Measurements from ENCODE around the gene GPSM1. TPM values are rescaled to one million over a fixed set of nuclear protein-coding genes. Genes with fewer than 3 reads are reported as not detected.
"Not testable (repeated sequence)": the region's sequence is repeated elsewhere in the genome, so short reads cannot be mapped to it uniquely, and the experiment has no call there.

The GPSM1 gene
- total RNA-seq, 1 donor from 2014 or later = 6.2 TPM

GRCh38 chr9:136348691-136349090 is 21.4 kb downstream of the GPSM1 start:
- no peak overlapping the region for H3K27ac ChIP-seq
- no peak for DNase-seq (ENCODE audit: low spot score)
- H3K4me1 ChIP-seq = peaks cover 12% of the 10 kb centered on the region
- peaks cover 11% of the 10 kb centered on the region for H3F3A ChIP-seq (ENCODE audit: low read depth)
- H3K79me2 ChIP-seq (ENCODE audit: low read depth) = no peaks in the 10 kb centered on the region
- no peaks in the 10 kb centered on the region for H4K20me1 ChIP-seq (ENCODE audit: low read depth)
- H3K9me3 ChIP-seq (ENCODE audit: low read depth) = no peaks in the 10 kb centered on the region
- no peak overlapping the region for H3K4me3 ChIP-seq
- no peak overlapping the region for H3K4me2 ChIP-seq
- no peaks in the 10 kb centered on the region for H3K36me3 ChIP-seq
- no peaks in the 10 kb centered on the region for H3K36me3 Mint-ChIP-seq
- H3K27me3 ChIP-seq = no peaks in the 10 kb centered on the region
- H3K4me3 Mint-ChIP-seq = no peak overlapping the region
- no peak overlapping the region for H2AFZ ChIP-seq (replicated peaks)
- no peaks in the 10 kb centered on the region for H3K9me3 Mint-ChIP-seq
- peaks cover 4% of the 10 kb centered on the region for H3K27me3 Mint-ChIP-seq (ENCODE audit: insufficient read depth, low read depth)
- TF ChIP-seq CTCF (IDR thresholded peaks at IDR 0.05) (no peak), EZH2phosphoT487 (IDR thresholded peaks at IDR 0.05) (no peak), EZH2 (IDR thresholded peaks at IDR 0.05) (no peak)
- H3K4me1 Mint-ChIP-seq = peaks cover 3% of the 10 kb centered on the region
- no peak overlapping the region for H3K9ac ChIP-seq
- H3K27ac Mint-ChIP-seq = peak overlapping the region; percentile 53

- H3K9me3 ChIP-seq (ENCODE audit: low read depth) = no peaks in the 10 kb centered on the region
- no peak overlapping the region for H3K4me3 ChIP-seq
- H3K4me2 ChIP-seq = no peak overlapping the region
- no peak overlapping the region for H3K27ac ChIP-seq
- Mint-ChIP-seq H3K27ac (no peak overlapping the region), H3K36me3 (no peaks in the 10 kb centered on the region), H3K9me3 (no peaks in the 10 kb centered on the region), H3K4me1 (peaks cover 3% of the 10 kb centered on the region), H3K27me3 (ENCODE audit: insufficient read depth, low read depth) (peaks cover 4% of the 10 kb centered on the region), H3K4me3 (no peak overlapping the region)
- no peak overlapping the region for H2AFZ ChIP-seq (replicated peaks)
- peaks cover 9% of the 10 kb centered on the region for H3F3A ChIP-seq (ENCODE audit: low read depth)
- H3K9ac ChIP-seq = no peak overlapping the region
- H3K4me1 ChIP-seq = peaks cover 12% of the 10 kb centered on the region
- no peaks in the 10 kb centered on the region for H3K27me3 ChIP-seq
- no peak for DNase-seq (ENCODE audit: low spot score)
- H3K79me2 ChIP-seq (ENCODE audit: low read depth) = no peaks in the 10 kb centered on the region
- TF ChIP-seq CTCF (IDR thresholded peaks at IDR 0.05) = no peak
- TF ChIP-seq EZH2phosphoT487 (IDR thresholded peaks at IDR 0.05) = no peak
- TF ChIP-seq EZH2 (IDR thresholded peaks at IDR 0.05) = no peak
- no peaks in the 10 kb centered on the region for H4K20me1 ChIP-seq (ENCODE audit: low read depth)
- H3K36me3 ChIP-seq = no peaks in the 10 kb centered on the region
Measured at GRCh38 chr9:136349546-136349945, 22.2 kb downstream of the GPSM1 start.

GRCh38 chr9:136351252-136351800 is 24.0 kb downstream of the GPSM1 start:
- DNase-seq (ENCODE audit: low spot score) = no peak
- Histone ChIP-seq H3K4me1 (peaks cover 3% of the 10 kb centered on the region), H3K4me3 (no peak overlapping the region), H3K79me2 (ENCODE audit: low read depth) (no peaks in the 10 kb centered on the region), H3K36me3 (no peaks in the 10 kb centered on the region), H3K27ac (no peak overlapping the region), H3K9me3 (ENCODE audit: low read depth) (no peaks in the 10 kb centered on the region), H3F3A (ENCODE audit: low read depth) (peaks cover 1% of the 10 kb centered on the region), H3K4me2 (no peak overlapping the region), H3K27me3 (no peaks in the 10 kb centered on the region), H3K9ac (no peak overlapping the region), H2AFZ (replicated peaks) (no peak overlapping the region), H4K20me1 (ENCODE audit: low read depth) (no peaks in the 10 kb centered on the region)
- H3K27me3 Mint-ChIP-seq (ENCODE audit: insufficient read depth, low read depth) = no peaks in the 10 kb centered on the region
- no peaks in the 10 kb centered on the region for H3K4me1 Mint-ChIP-seq
- no peak for TF ChIP-seq EZH2 (IDR thresholded peaks at IDR 0.05)
- TF ChIP-seq EZH2phosphoT487 (IDR thresholded peaks at IDR 0.05) = no peak
- no peak for TF ChIP-seq CTCF (IDR thresholded peaks at IDR 0.05)
- no peak overlapping the region for H3K4me3 Mint-ChIP-seq
- no peaks in the 10 kb centered on the region for H3K9me3 Mint-ChIP-seq
- H3K27ac Mint-ChIP-seq = no peak overlapping the region
- H3K36me3 Mint-ChIP-seq = no peaks in the 10 kb centered on the region

- H3K27ac Mint-ChIP-seq; DNase-seq (ENCODE audit: low spot score); H3F3A ChIP-seq (ENCODE audit: low read depth); H3K36me3 ChIP-seq; H3K4me2 ChIP-seq; H3K27ac ChIP-seq; H2AFZ ChIP-seq (replicated peaks); H3K4me1 ChIP-seq; H3K27me3 ChIP-seq; H3K4me3 Mint-ChIP-seq; H3K9me3 ChIP-seq (ENCODE audit: low read depth); H3K79me2 ChIP-seq (ENCODE audit: low read depth); H3K9ac ChIP-seq; H4K20me1 ChIP-seq (ENCODE audit: low read depth); H3K36me3 Mint-ChIP-seq; H3K9me3 Mint-ChIP-seq; H3K4me1 Mint-ChIP-seq; H3K4me3 ChIP-seq; H3K27me3 Mint-ChIP-seq (ENCODE audit: insufficient read depth, low read depth): not testable (repeated sequence)
Measured at GRCh38 chr9:136351868-136352267, 24.5 kb downstream of the GPSM1 start.
